Gastrocnemius medialis (tissue), 4 donors: ENCODE data around the gene UGT2B7. TPM values are rescaled to one million over a fixed set of nuclear protein-coding genes. Genes with fewer than 3 reads are reported as not detected.

Source experiments
- ATAC-seq, 2 donors: fragments of 150-250 bp; one replicate each; pipeline ENCODE4 v1.9.1; 2016
- DNase-seq, 2 donors: peaks; one replicate each; pipeline ENCODE4 v3.0.0-alpha.2; 2019
- H3K27ac ChIP-seq, 4 donors: fragments of 200-600 bp; sonication (generic); 1 replicate in 1 of 4; 2 replicates in 3 of 4; pipeline ENCODE4 v1.5.1; 2016 to 2018; ENCODE audit warnings: mild to moderate bottlenecking in 2 of 4, moderate library complexity in 1 of 4
- H3K27me3 ChIP-seq, 3 donors: fragments of 200-600 bp; sonication (generic) in 2 of 3; 1 replicate in 1 of 3; 2 replicates in 2 of 3; pipeline versions ENCODE4 v1.5.1 to v1.6.0; 2016 to 2019; ENCODE audit warnings: mild to moderate bottlenecking in 1 of 3, moderate library complexity in 1 of 3
- H3K36me3 ChIP-seq, 2 donors: fragments of 200-600 bp; sonication (generic) in 1 of 2; one replicate each; pipeline ENCODE4 v1.5.1; 2017 to 2018
- H3K4me1 ChIP-seq, 2 donors: fragments of 200-600 bp; sonication (generic) in 1 of 2; one replicate each; pipeline ENCODE4 v1.5.1; 2016 to 2017; ENCODE audit warnings: mild to moderate bottlenecking in 2 of 2
- H3K4me3 ChIP-seq, 4 donors: fragments of 200-600 bp; sonication (generic) in 3 of 4; 1 replicate in 1 of 4; 2 replicates in 3 of 4; pipeline ENCODE4 v1.5.1; 2016 to 2019; ENCODE audit warnings: mild to moderate bottlenecking in 2 of 4
- H3K9me3 ChIP-seq, 3 donors: fragments of 200-600 bp; sonication (generic) in 2 of 3; 1 replicate in 1 of 3; 2 replicates in 2 of 3; pipeline ENCODE4 v1.5.1; 2016 to 2019
- CTCF ChIP-seq, 5 experiments: fragments of 450-650 bp in 3 of 5; fragments of 200-600 bp in 2 of 5; sonication (generic) in 2 of 5; IDR thresholded peaks in 4 of 5; conservative IDR thresholded peaks in 1 of 5; 1 replicate in 4 of 5; 2 replicates in 1 of 5; pipeline ENCODE4 v1.5.1; 2016 to 2019; ENCODE audit warnings: antibody characterized with exemption in 5 of 5, mild to moderate bottlenecking in 3 of 5, moderate library complexity in 3 of 5
- POLR2A ChIP-seq, 2 donors: fragments of 450-650 bp; IDR thresholded peaks; one replicate each; pipeline ENCODE4 v1.6.1; 2017; ENCODE audit warnings: antibody characterized with exemption in 2 of 2, mild to moderate bottlenecking in 2 of 2, moderate library complexity in 2 of 2
- in situ Hi-C, 4 donors: fragments of 200-750 bp; cut with MboI; loops; one replicate each; pipeline versions ENCODE4 v1.15.0 to v1.8.0; 2017; ENCODE audit warnings: low sequenced_read_pairs in 4 of 4
- intact Hi-C: fragments of 100-400 bp; cut with DNase I; formaldehyde crosslinking; loops from one replicate; pipeline ENCODE4 v1.15.1; 2023; ENCODE audit warnings: low total_unique reads
- total RNA-seq, 4 donors: library from RNA; depleted of rRNA; stranded (reverse); fragments of >200 nt; gene quantifications; one replicate each; pipeline versions ENCODE4 v1.1.0 to v1.2.3, GENCODE V29; 2016

UGT2B7 gene
- total RNA-seq, 4 donors from 2014 or later: 0.26 to 0.33 TPM; not detected in 2

GRCh38 chr4:69054578-69055200 is 41.6 kb upstream of the UGT2B7 start:
- DNase-seq (no peak), ATAC-seq (no peak)
- Histone ChIP-seq H3K4me3 (no peak overlapping the region), H3K27me3 (no peaks in the 10 kb centered on the region), H3K4me1 (no peaks in the 10 kb centered on the region), H3K36me3 (no peaks in the 10 kb centered on the region), H3K9me3 (no peaks in the 10 kb centered on the region), H3K27ac (no peak overlapping the region)
- in situ Hi-C loops (no loop called here), intact Hi-C loops (no loop called here)
- TF ChIP-seq CTCF (IDR thresholded peaks at IDR 0.05 in 4 of 5, conservative IDR thresholded peaks at IDR 0.05 in 1 of 5): no peak
- TF ChIP-seq POLR2A (IDR thresholded peaks at IDR 0.05): no peak

- Histone ChIP-seq H3K36me3 (no peaks in the 10 kb centered on the region), H3K4me1 (no peaks in the 10 kb centered on the region), H3K27ac (no peak overlapping the region), H3K4me3 (no peak overlapping the region), H3K9me3 (no peaks in the 10 kb centered on the region), H3K27me3 (no peaks in the 10 kb centered on the region)
- TF ChIP-seq POLR2A (IDR thresholded peaks at IDR 0.05) (no peak), CTCF (IDR thresholded peaks at IDR 0.05 in 4 of 5, conservative IDR thresholded peaks at IDR 0.05 in 1 of 5) (no peak)
- in situ Hi-C loops: no loop called here
- ATAC-seq (no peak), DNase-seq (no peak)
- intact Hi-C loops: no loop called here
These were observed 40.1 kb upstream of the UGT2B7 start for GRCh38 chr4:69056150-69056549.

GRCh38 chr4:69056921-69057550 is 39.2 kb upstream of the UGT2B7 start:
- Histone ChIP-seq H3K36me3 (no peaks in the 10 kb centered on the region), H3K4me3 (no peak overlapping the region), H3K4me1 (no peaks in the 10 kb centered on the region), H3K9me3 (no peaks in the 10 kb centered on the region), H3K27me3 (no peaks in the 10 kb centered on the region), H3K27ac (no peak overlapping the region)
- intact Hi-C loops: no loop called here
- TF ChIP-seq CTCF (IDR thresholded peaks at IDR 0.05 in 4 of 5, conservative IDR thresholded peaks at IDR 0.05 in 1 of 5): no peak
- no peak for TF ChIP-seq POLR2A (IDR thresholded peaks at IDR 0.05)
- ATAC-seq (no peak), DNase-seq (no peak)
- in situ Hi-C loops: no loop called here

GRCh38 chr4:69057620-69058409 is 38.5 kb upstream of the UGT2B7 start:
- Histone ChIP-seq H3K27ac (no peak overlapping the region), H3K4me1 (no peaks in the 10 kb centered on the region), H3K36me3 (no peaks in the 10 kb centered on the region), H3K4me3 (no peak overlapping the region), H3K27me3 (no peaks in the 10 kb centered on the region), H3K9me3 (no peaks in the 10 kb centered on the region)
- DNase-seq (no peak), ATAC-seq (no peak)
- TF ChIP-seq POLR2A (IDR thresholded peaks at IDR 0.05) (no peak), CTCF (IDR thresholded peaks at IDR 0.05 in 4 of 5, conservative IDR thresholded peaks at IDR 0.05 in 1 of 5) (no peak)
- in situ Hi-C loops: no loop called here
- intact Hi-C loops: no loop called here
